Measurements from ENCODE around the gene ELFN1. TPM values are rescaled to one million over a fixed set of nuclear protein-coding genes. Genes with fewer than 3 reads are reported as not detected.

ELFN1 gene
- total RNA-seq, 2 donors from 2014 or later, result 0.12 to 0.40 TPM

- Histone ChIP-seq H3K4me1 (no peaks in the 10 kb centered on the region), H3K27me3 (no peaks in the 10 kb centered on the region), H3K4me3 (no peak overlapping the region), H3K9me3 (no peaks in the 10 kb centered on the region), H3K9ac (ENCODE audit: low read depth in 2 of 2, low read length in 2 of 2) (no peak overlapping the region), H3K36me3 (no peaks in the 10 kb centered on the region), H3K27ac (no peak overlapping the region)
- intact Hi-C loops (cut with DNase I), result no loop called here
- no peak for DNase-seq
- TF ChIP-seq CTCF (IDR thresholded peaks at IDR 0.05), result no peak
These were observed 44.8 kb upstream of the ELFN1 start for GRCh38 chr7:1624999-1625927.

GRCh38 chr7:1626769-1627168 lies 43.3 kb upstream of the ELFN1 start:
- no peak overlapping the region for H3K27ac ChIP-seq
- H3K4me3 ChIP-seq, result no peak overlapping the region
- no peaks in the 10 kb centered on the region for H3K27me3 ChIP-seq
- intact Hi-C loops (cut with DNase I), result no loop called here
- no peaks in the 10 kb centered on the region for H3K9me3 ChIP-seq
- no peak for TF ChIP-seq CTCF (IDR thresholded peaks at IDR 0.05)
- no peaks in the 10 kb centered on the region for H3K4me1 ChIP-seq
- no peaks in the 10 kb centered on the region for H3K36me3 ChIP-seq
- no peak for DNase-seq
- no peak overlapping the region for H3K9ac ChIP-seq (ENCODE audit: low read depth in 2 of 2, low read length in 2 of 2)

GRCh38 chr7:1630700-1631336 lies 39.3 kb upstream of the ELFN1 start:
- H3K27me3 ChIP-seq, result no peaks in the 10 kb centered on the region
- no peak for TF ChIP-seq CTCF (IDR thresholded peaks at IDR 0.05)
- DNase-seq, result no peak
- H3K36me3 ChIP-seq, result no peaks in the 10 kb centered on the region
- no peak overlapping the region for H3K4me3 ChIP-seq
- intact Hi-C loops (cut with DNase I), result no loop called here
- H3K4me1 ChIP-seq, result no peaks in the 10 kb centered on the region
- H3K9me3 ChIP-seq, result no peaks in the 10 kb centered on the region
- H3K9ac ChIP-seq (ENCODE audit: low read depth in 2 of 2, low read length in 2 of 2), result no peak overlapping the region
- H3K27ac ChIP-seq, result no peak overlapping the region

GRCh38 chr7:1631678-1632077 lies 38.4 kb upstream of the ELFN1 start:
- H3K4me1 ChIP-seq, result no peaks in the 10 kb centered on the region
- H3K4me3 ChIP-seq, result no peak overlapping the region
- H3K9me3 ChIP-seq, result no peaks in the 10 kb centered on the region
- intact Hi-C loops (cut with DNase I), result no loop called here
- H3K27ac ChIP-seq, result no peak overlapping the region
- no peak for DNase-seq
- no peaks in the 10 kb centered on the region for H3K36me3 ChIP-seq
- TF ChIP-seq CTCF (IDR thresholded peaks at IDR 0.05), result no peak
- no peaks in the 10 kb centered on the region for H3K27me3 ChIP-seq
- H3K9ac ChIP-seq (ENCODE audit: low read depth in 2 of 2, low read length in 2 of 2), result no peak overlapping the region

- DNase-seq, result no peak
- intact Hi-C loops (cut with DNase I), result no loop called here
- Histone ChIP-seq H3K27ac (no peak overlapping the region), H3K4me3 (no peak overlapping the region), H3K9ac (ENCODE audit: low read depth in 2 of 2, low read length in 2 of 2) (no peak overlapping the region), H3K36me3 (no peaks in the 10 kb centered on the region), H3K27me3 (no peaks in the 10 kb centered on the region), H3K4me1 (no peaks in the 10 kb centered on the region), H3K9me3 (no peaks in the 10 kb centered on the region)
- no peak for TF ChIP-seq CTCF (IDR thresholded peaks at IDR 0.05)
These were observed 37.6 kb upstream of the ELFN1 start for GRCh38 chr7:1632506-1632905.

All from colonic mucosa (tissue), 4 donors.